ENCODE measurements around the gene GP9.

DNA sequence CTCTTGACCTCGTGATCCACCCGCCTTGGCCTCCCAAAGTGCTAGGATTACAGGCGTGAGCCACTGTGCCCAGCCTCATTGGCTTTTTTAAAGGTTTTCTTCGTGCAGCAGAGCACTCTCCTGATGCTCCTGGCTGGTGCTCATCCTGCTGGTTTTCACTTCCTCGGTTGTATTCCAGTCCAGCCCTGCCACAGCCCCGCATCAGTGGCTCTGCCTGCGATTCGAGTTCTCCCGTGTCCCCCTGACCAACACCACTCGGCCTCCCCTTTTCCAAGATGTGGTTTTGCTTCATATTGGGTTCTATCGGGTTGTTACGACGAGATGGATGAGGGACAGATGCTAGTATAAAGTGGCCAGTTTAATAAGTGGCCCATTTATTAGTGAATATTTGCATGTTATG lies 31.7 kb upstream of the GP9 start:
- TF ChIP-seq, protein P1, sequence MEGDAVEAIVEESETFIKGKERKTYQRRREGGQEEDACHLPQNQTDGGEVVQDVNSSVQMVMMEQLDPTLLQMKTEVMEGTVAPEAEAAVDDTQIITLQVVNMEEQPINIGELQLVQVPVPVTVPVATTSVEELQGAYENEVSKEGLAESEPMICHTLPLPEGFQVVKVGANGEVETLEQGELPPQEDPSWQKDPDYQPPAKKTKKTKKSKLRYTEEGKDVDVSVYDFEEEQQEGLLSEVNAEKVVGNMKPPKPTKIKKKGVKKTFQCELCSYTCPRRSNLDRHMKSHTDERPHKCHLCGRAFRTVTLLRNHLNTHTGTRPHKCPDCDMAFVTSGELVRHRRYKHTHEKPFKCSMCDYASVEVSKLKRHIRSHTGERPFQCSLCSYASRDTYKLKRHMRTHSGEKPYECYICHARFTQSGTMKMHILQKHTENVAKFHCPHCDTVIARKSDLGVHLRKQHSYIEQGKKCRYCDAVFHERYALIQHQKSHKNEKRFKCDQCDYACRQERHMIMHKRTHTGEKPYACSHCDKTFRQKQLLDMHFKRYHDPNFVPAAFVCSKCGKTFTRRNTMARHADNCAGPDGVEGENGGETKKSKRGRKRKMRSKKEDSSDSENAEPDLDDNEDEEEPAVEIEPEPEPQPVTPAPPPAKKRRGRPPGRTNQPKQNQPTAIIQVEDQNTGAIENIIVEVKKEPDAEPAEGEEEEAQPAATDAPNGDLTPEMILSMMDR (IDR thresholded peaks at IDR 0.05; ENCODE audit: low read depth, low read length), result no peak
- TF ChIP-seq MYC (IDR thresholded peaks at IDR 0.05; ENCODE audit: low read depth, low read length) (no peak), POLR2A (IDR thresholded peaks at IDR 0.05; ENCODE audit: extremely low read depth, insufficient read length) (no peak)
